ENCODE measurements around the gene SLBP.
A peak's percentile ranks its signal among the peaks of the same experiment; 100 is the strongest.

The SLBP gene

GRCh38 chr4:1748465-1748995, 36.4 kb upstream of the SLBP start:
- peak; percentile 9 for DNase-seq

DNA sequence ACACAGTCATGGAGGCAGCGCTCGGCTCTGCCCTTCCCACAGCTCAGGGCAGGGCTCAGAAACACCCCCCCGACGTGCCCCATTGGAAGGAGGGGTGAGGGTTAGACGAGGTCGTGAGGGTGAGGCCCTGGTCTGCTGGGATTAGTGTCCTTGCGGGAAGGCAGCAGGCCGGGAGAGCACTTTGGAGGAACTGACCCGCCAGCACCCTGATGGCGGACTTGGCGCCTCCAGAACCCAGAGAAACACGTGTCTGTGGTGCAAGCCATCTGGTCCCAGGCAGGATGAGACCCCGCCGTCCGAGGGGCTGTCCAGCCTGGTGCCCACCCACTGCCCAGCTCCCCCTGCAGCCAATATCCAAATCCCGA, 35.5 kb upstream of the SLBP start:
- no peak for DNase-seq

DNA sequence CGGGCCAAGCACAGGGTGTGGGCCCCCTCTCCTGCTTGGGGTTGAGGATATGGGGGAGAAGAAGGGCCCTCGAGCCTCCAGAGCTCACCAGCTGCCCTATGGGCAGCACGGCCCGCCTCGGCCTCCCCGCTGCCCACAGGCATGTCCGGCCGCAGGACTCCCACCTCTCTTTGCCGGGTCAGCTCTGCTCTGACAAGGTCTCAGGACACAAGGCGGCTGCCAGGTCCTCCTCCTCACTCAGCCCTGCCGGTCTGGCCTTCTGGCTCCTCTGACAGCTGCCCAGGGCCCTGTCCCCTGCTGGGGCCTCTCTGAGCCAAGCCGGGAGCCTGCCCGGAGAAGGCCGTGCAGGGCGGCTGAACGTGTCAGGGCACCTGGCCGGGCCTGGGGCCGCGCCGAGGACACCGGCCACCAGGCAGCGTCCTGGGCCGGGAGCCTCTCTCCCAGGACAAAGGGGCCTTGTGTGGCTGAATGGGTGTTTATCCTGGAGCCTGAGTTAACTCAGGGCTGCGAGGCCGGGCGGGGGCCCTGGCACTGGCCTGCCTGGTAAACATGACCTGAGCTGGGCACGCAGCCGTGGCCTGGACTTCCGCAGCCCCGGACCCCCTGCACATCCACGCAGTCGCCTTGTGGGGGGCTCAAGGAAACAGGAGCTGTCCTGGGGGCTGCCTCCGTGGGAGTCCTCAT, 34.9 kb upstream of the SLBP start:
- DNase-seq: no peak

- DNase-seq: no peak
Measured at GRCh38 chr4:1746265-1746691, 34.2 kb upstream of the SLBP start.

- no peak for DNase-seq
Measured at GRCh38 chr4:1745697-1746096, 33.6 kb upstream of the SLBP start.

- DNase-seq: no peak
Measured at GRCh38 chr4:1745165-1745564, 33.0 kb upstream of the SLBP start.

DNA sequence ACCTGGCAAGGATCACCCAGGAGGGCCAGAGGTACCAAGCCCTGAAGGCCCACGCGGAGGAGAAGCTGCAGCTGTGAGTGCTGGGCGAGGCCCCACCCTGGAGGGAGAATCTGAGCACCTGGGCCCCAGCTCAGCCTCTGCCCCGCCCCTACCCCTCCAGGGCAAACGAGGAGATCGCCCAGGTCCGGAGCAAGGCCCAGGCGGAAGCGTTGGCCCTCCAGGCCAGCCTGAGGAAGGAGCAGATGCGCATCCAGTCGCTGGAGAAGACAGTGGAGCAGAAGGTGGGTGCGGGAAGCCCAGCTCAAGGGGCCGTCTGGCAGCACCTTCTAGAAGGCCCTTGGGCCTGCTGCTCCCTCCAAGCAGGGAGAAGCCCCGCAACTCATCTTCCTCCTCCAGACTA, 32.4 kb upstream of the SLBP start:
- DNase-seq: no peak

DNA sequence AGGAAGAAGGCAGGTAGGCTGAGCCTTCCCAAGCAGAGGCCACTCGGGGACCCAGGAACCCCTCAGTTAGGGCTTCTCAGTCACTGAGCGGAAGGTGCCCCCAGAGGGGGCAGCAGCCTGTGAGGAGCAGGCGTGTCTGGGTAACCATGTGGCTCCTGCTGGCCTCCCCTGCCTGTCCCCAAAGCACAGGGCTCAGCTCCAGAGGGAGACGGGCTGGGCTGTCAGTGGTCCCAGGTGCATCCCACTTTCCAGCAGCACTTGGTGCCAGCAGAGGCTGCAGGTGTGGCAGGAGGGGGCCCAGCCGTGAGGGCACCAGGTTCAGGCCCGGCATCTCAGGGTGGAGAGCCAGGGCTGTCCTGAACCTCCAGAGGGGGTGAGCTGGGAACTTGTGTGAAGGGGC, 31.9 kb upstream of the SLBP start:
- no peak for DNase-seq

DNA sequence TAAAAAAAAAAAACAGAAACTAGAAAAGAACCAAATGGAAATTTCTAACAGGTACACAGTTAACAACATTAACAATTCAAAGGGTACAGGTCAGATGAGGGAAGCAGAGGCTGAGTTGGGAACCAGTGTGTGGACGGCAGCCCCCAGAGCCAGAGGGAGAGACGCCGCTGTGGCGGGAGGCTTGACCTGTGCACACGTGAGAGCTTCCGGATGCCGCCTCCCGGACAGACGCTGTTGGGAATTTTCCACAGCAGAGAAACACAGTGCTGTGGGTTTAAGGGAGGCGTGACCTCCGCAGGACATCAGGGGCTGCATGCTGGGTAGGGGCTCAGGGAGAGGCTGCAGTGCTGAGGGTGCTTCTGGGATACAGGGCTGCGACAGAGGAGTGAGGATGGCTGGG, 31.4 kb upstream of the SLBP start:
- no peak for DNase-seq

DNA sequence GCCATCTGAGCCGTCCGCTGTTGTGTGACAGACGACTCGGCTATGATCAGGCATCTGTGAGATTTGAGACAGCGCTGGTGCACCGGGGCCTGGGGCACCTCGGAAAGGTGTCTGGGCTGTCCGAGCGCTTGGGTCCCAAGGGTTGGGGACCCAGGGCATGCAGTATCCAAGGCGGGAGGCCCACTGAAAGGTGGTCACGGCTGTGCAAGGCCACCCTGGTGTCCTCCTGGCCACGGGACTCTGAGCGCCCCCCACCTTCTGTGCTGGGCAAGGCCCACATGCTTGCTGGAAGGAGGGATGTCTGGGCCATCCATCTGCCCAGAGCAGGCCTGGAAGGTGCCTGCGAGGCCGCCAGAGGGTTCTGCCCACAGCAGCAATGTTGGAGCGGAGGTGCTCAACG, 29.1 kb upstream of the SLBP start:
- no peak for DNase-seq

DNA sequence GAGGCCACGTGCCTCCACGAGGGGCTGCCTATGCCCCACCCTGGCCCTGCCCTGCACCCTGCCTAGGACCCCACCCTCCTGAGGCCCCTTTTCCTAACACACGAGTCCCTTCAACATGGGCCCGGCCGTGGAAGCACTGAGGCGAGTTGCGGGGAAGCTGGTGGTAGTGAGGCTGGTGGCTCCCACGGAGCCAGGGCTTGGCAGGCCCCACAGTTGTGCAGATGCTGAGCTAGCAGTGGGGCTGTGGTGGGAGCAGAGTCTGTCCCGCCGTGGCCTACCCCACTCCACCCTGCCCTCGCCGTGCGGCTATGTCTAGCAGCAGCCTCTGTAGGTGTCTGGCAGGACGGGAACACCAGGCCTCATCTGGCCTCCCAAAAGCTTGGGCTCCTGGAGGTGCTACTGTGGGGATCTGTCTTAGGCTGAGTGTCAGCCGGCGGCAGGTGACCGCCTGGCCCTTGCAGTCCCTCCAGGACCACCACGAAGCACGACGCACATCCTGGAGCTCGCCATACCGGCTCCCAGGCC, 28.0 kb upstream of the SLBP start:
- no peak for DNase-seq

DNA sequence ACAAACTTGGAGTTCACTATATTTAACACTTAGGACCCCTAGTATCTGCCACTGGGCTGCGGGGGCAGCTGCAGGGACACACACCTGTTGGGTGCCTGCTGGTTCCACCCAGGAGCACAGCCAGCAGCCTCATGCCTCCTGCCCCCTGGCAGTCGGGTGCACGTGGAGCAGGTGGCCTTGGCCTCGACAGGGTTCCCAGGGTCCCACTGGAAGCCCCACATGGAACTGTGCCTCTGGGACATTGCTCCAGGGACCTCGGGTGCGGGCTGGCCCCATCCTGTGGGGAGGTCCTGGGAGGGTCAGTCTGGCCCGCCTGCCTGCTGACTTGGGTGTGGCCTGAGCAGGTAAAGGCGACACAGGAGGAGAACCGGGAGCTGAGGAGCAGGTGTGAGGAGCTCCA, 27.2 kb upstream of the SLBP start:
- no peak for DNase-seq

GRCh38 chr4:1738410-1738809, 26.3 kb upstream of the SLBP start:
- no peak for DNase-seq

- DNase-seq: no peak
Measured at GRCh38 chr4:1737666-1738065, 25.5 kb upstream of the SLBP start.

DNA sequence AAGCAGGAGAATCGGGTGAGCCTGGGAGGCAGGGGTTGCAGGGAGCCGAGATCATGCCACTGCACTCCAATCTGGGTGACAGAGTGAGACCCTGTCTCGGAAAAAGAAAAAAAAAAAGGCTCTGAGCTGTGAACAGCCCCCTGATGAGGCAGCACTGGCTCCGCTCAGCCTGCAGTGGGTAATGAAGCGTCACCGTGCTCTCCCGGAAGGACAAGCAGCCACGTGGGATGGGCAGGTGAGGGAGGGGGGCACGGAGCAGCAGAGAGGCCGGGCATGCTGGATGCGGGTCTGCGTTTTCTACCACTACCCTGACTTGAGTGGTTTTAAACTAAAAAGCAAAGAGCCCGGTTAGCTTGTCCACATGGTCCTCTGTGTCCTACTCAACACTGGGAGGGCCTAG, 24.7 kb upstream of the SLBP start:
- DNase-seq: no peak

DNA sequence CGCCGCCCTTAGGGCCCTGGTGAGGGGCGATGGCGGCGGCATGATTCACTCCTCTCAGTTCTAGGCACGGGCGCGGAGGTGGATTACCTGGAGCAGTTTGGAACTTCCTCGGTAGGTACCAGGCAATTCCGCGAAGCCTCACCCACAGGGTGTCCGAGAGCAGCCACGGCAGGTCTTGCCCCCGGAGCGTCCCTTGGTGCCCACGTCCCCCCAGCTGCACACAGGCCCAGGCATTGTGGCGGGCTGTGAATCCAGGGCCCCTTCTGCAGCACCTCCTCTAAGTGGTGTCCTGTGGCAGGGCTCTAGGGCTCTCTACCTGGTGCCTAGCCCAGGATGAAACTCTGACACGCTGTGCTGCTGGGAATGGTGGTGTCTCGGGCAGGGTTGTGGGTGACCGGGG, 23.1 kb upstream of the SLBP start:
- no peak for DNase-seq

GRCh38 chr4:1732911-1733310, 20.8 kb upstream of the SLBP start:
- no peak for DNase-seq

GRCh38 chr4:1731180-1731579, 19.1 kb upstream of the SLBP start:
- DNase-seq: no peak

GRCh38 chr4:1730532-1731135, 18.5 kb upstream of the SLBP start:
- DNase-seq: no peak

GRCh38 chr4:1728061-1728980, 16.2 kb upstream of the SLBP start:
- no peak for DNase-seq

DNA sequence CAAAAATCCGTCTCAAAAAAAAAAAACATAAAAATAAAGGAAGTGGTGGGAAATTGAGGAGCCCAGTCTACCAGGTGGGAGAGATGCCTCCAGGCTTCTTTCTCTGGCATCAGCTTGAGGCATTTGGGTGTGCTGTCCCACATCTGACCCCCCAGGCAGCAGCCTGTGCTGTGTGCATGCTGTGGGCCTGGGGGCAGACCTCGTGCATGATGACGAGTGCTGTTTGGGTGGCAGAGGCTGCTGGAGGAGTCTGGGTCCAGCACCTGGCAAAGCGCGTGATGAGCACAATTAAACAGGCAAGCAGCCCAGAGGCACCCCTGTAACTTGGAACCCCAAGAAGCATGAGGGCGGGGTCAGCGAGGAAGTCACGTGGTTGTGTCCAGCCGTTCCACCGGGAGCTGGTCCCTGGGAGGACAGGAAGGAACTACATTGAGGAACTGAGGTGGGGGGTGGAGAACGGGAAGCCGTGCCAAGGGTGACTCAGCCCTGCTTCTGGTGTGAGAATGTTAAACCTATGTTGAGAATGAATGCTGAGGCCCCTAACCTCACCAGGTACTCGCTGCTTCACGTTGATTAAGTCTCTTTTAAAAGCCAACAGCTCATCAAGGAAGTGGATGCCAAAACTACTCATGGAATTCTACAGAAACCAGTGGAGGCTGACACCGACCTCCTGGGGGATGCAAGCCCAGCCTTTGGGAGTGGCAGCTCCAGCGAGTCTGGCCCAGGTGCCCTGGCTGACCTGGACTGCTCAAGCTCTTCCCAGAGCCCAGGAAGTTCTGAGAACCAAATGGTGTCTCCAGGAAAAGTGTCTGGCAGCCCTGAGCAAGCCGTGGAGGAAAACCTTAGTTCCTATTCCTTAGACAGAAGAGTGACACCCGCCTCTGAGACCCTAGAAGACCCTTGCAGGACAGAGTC, 15.3 kb upstream of the SLBP start:
- no peak for DNase-seq

DNA sequence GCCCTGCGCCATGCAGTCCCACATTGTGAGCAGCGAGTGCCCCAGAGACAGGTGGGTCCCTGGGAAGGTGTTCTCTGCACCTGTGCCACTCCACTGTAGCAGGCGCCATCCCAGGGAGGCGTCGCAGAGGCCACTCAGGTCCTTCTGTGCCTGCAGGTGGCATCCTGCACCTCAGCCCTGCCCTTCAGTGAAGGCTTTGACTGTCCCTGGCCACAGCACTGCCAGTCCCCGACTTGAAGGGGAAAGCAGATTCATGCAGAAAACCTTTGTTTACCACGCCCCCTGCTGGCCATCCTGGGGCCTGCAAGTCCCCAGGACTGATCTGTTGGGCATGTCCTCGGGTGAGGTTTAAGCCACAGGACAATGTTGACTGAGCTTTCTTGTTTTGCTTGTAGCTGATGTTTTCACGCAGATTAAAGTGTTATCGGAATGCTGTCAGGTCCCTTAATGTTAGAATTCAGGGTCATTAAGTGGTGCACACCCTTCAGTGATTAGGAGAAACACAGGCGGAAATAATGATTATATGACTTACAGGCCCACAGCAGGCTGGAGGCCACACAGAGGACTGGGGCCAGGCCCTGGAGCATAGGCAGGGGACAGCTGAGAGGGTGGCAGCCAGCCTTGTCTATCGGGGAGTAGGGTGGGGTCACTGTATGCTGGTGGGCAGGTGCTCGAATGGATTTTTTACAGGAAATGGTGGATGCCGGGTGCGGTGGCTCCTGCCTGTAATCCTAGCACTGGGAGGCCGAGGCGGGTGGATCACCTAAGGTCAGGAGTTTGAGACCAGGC, 14.2 kb upstream of the SLBP start:
- DNase-seq: peak; percentile 10

Measured in NCI-H187 treated with DMSO at 0.1 percent for 48 hours (cell line).